HG02973 (cell line): ENCODE data around the gene ADIRF.
"Not testable (repeated sequence)": the region's sequence is repeated elsewhere in the genome, so short reads cannot be mapped to it uniquely, and the experiment has no call there.

Experiments used
- ATAC-seq: cut with Tn5 transposase; IDR thresholded peaks from one replicate; pipeline ENCODE4 v1.9.1; 2021; ENCODE audit warnings: moderate library complexity; ENCODE audit not compliant: unreplicated experiment

The ADIRF gene

GRCh38 chr10:86968271-86968993, at the start of gene ADIRF:
Gene ADIRF, plus strand, starts transcription at chr10:86968482. Its CDS starts 63 bp downstream, at chr10:86968545.
- no peak for ATAC-seq

DNA sequence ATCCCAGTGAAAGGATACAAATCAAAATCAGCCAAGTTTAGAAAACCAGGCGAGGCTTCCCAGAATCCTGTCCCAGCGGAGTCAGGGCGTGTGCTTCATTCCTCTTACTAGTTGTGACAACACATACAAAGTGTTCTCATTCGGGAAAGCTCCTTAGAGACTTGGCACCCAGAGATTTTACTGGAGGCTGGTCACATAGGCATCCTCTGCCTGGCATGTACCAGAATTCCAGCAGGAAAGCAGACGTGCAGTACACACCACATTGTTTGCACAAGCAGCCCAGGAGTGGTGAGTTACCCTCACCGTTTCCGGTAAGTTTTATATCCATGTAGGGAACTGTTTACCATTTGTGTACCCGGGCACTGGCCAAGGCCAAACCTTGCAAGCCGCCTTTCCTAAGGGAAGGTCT, 45.7 kb upstream of the ADIRF start:
- no peak for ATAC-seq

DNA sequence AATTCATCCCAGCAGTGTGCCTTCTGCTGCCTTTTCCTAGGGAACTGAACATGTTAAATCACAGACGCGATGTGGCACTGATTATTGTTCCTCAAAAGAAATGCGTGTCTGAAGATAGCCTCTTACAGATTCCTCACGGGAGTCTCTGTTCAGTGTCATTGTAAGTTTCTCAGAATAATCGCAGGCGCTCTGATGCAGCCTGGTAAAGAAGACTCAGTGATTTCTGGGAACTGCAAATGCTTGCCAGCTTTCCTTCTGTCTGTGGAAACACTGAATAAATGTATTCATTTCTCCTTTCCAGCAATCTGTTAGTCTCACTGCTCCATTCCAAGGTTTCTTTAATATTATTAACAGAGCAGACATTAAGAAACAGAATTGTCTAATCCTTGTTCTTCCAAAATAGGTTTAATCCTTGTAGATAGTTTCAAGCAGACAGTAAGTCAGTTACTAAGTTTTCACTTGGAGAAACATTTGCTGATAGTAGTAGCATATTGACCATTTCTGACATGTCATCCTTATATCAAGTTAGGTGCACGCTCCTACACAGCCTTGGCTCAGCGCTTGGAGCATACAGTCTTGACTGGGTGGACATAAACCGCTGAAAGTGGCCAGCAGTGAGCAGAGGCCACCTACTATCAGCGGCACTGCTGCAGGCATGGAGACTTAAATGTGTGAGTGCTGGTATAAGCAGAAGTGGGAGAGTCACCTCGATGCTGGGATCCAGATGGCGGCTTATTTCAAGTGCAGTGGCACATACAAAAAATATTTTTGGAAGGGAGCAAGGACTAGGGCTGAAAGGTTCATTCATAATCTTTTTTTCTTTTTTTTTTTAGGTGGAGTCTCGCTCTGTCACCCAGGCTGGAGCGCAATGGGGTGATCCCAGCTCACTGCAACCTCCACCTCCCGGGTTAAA, 38.6 kb upstream of the ADIRF start:
- ATAC-seq: no peak

DNA sequence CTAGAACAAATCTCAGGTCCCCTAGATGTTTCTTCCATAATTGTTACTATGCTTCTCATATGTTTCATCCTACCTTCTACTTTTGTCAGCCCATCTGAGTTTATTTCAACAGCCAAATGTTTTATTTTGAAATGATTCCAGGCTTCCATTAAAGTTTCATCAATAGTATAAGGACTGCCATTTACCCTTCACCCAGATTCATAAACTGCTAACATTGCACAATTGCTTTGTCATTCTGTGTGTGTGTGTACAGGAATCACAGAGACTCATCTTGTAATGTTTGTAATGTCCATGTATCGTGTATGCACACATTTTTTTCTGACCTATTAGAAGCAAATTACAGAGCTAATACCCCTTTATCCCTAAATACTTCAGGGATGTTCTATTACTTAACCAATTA, 36.4 kb upstream of the ADIRF start:
- ATAC-seq: no peak

- ATAC-seq: no peak
These were observed 35.6 kb upstream of the ADIRF start for GRCh38 chr10:86932674-86933073.

DNA sequence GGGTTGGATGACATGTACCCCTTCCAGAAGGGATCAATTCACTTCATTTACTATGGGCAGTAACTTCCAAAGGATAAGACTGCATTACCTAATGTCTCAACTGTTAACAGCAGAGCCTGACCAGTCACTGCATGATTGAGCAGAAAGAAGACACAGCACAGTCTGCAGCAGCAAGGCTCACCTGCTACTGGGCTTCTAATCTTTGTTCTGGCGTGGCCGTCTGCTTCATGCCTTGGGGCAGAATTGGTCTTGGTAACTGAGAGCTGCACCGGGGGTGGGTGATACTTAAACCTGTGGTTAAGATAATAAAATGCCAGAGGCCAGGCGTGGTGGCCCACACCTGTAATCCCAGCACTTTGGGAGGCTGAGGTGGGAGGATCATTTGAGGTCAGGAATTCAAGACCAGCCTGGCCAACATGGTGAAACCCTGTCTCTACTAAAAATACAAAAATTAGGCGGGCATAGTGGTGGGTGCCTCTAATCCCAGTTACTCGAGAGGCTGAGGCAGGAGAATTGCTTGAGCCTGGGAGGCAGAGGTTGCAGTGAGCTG, 34.0 kb upstream of the ADIRF start:
- ATAC-seq: not testable (repeated sequence)

GRCh38 chr10:86936661-86937501, 31.4 kb upstream of the ADIRF start:
- ATAC-seq: no peak

DNA sequence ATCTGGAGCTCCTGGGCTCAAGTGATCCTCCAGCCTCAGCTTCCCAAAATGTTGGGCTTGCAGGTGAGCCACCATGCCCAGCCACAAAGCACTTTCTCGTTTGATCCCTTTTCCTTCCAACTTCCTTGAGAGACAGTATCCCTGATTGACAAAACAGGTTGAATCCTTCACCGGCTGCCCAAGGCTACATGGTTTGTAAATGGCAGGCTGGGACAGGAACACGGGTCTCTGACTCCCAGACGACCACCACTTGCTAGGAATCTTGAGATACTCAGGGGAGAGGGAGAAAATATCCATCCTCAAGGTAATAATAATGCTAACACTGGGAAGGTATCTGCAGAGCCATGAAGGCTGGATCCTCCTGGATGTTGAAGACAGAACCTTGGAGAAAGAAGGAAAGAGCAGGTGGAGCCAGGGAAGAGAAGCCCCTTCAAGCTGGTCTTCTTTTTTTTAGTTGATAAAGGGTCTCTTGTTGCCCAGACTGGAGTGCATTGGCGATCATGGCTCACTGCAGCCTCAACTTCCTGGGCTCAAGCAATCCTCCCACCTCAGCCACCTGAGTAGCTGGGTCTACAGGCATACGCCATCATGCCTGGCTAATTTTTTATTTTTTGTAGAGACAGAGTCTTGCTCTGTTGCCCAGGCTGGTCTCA, 30.7 kb upstream of the ADIRF start:
- ATAC-seq: no peak

- ATAC-seq: no peak
These were observed 30.0 kb upstream of the ADIRF start for GRCh38 chr10:86938260-86938659.

GRCh38 chr10:86940076-86940475, 28.2 kb upstream of the ADIRF start:
- not testable (repeated sequence) for ATAC-seq

- ATAC-seq: no peak
These were observed 27.6 kb upstream of the ADIRF start for GRCh38 chr10:86940677-86941076.

GRCh38 chr10:86941426-86941825, 26.9 kb upstream of the ADIRF start:
- ATAC-seq: no peak

DNA sequence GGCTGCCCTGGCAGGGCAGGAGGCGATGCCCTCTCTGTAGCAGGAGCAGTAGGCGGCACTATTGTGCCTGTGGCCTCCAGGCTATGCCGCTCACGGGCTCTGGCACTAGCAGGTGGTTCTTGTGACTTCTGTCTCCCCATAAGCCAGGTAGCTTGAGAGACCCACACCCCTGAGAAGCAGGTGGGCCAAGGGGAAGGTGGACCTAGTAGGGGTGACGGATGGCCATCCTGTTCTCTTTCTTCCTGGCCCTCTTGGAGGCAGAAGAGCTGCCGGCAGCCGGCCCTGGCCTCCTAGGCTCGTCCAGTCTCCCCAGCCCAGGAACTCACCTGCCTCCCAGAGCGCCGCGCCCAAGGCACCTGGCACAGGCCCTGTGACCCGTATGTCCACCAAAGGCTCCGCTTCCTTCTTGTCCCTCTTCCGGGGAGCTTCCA, 26.3 kb upstream of the ADIRF start:
- no peak for ATAC-seq

- no peak for ATAC-seq
These were observed 25.6 kb upstream of the ADIRF start for GRCh38 chr10:86942441-86943315.

GRCh38 chr10:86943316-86944030, 24.8 kb upstream of the ADIRF start:
- no peak for ATAC-seq

DNA sequence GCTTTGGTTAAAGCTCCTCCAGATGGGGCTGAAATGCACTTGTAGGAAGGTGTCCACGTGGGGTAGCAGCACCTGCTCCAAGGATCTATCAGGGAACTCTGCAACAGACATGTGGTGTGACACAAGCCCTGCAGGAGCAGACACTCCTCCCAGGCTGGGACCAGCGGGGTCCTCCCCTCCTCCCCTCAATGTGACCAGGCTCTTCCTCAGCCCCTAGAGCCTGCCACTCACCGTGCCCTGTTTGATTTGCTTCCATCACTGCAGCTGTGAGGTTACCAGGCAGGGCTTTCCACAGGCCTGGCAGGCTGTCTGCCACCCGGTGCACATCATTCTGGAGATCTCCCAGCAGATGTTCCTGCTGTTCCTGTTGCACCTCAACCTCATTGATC, 24.3 kb upstream of the ADIRF start:
- ATAC-seq: no peak

- ATAC-seq: no peak
These were observed 23.8 kb upstream of the ADIRF start for GRCh38 chr10:86944471-86944870.

DNA sequence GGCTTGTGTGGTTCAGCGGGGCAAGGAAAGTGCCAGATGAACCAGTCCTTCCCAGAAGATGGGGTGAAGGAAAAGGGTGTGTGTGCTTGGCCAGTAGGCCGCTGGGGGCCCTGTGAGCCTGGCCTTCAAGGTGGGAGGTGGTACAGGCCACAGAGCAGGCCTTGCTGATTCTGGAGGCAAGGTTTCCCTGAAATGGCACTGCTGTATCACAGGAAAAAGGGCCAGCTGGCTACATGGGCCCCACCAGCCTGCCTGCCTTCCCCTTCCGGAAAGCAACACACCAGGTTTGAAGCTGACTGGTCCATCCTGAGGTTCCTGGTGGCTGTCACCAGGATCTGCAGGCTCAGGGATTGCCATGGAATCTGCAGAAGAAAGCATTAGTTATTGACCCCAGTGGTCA, 23.4 kb upstream of the ADIRF start:
- ATAC-seq: no peak
